Activated CD8-positive, alpha-beta memory T cell treated with anti-CD3 and anti-CD28 coated beads, Interleukin-2, amount 50 U/mL, for 24 hours (primary cell): ENCODE results near the gene RUSC1.
A peak's percentile ranks its signal among the peaks of the same experiment; 100 is the strongest.

Experiments used
- DNase-seq: peaks from one replicate; pipeline ENCODE4 v3.0.0-alpha.2; 2020; ENCODE audit errors: extremely low read depth

The RUSC1 gene

GRCh38 chr1:155295183-155295941 lies 25.3 kb upstream of the RUSC1 start:
- no peak for DNase-seq

GRCh38 chr1:155295942-155296267 lies 24.8 kb upstream of the RUSC1 start:
- DNase-seq = no peak

- DNase-seq = no peak
Observed at GRCh38 chr1:155296661-155297060, 24.0 kb upstream of the RUSC1 start.

GRCh38 chr1:155297384-155297783 lies 23.3 kb upstream of the RUSC1 start:
- no peak for DNase-seq

GRCh38 chr1:155300024-155300423 lies 20.7 kb upstream of the RUSC1 start:
- no peak for DNase-seq

GRCh38 chr1:155300553-155301329 lies 20.0 kb upstream of the RUSC1 start:
- no peak for DNase-seq

GRCh38 chr1:155301342-155301841 lies 19.3 kb upstream of the RUSC1 start, which contains the start of gene PKLR:
Gene PKLR (minus strand): TSS chr1:155301438. CDS start chr1:155301395, 43 bp downstream.
- DNase-seq = no peak

GRCh38 chr1:155304558-155305063 lies 16.1 kb upstream of the RUSC1 start:
- DNase-seq = no peak

- DNase-seq = no peak
Observed at GRCh38 chr1:155305881-155306391, 14.8 kb upstream of the RUSC1 start.

GRCh38 chr1:155307247-155307740 lies 13.4 kb upstream of the RUSC1 start:
- no peak for DNase-seq

- DNase-seq = peak; percentile 93
Observed at GRCh38 chr1:155308493-155309422, 11.9 kb upstream of the RUSC1 start, which contains the start of gene FDPS. Gene FDPS (plus strand): TSS chr1:155308866. CDS start chr1:155309790, 924 bp downstream.

GRCh38 chr1:155309423-155310021 lies 11.2 kb upstream of the RUSC1 start:
- no peak for DNase-seq

GRCh38 chr1:155313261-155313660 lies 7.4 kb upstream of the RUSC1 start:
- no peak for DNase-seq

- DNase-seq = no peak
Observed at GRCh38 chr1:155316922-155317321, 3.8 kb upstream of the RUSC1 start.

GRCh38 chr1:155318082-155318481 lies 2.6 kb upstream of the RUSC1 start:
- no peak for DNase-seq

- no peak for DNase-seq
Observed at GRCh38 chr1:155319536-155319935, 1.2 kb upstream of the RUSC1 start.

GRCh38 chr1:155320252-155320651 lies 442 bp upstream of the RUSC1 start:
- no peak for DNase-seq

- DNase-seq = no peak
Observed at GRCh38 chr1:155321639-155322503, 1.2 kb downstream of the RUSC1 start.

- no peak for DNase-seq
Observed at GRCh38 chr1:155322571-155322952, 1.9 kb downstream of the RUSC1 start.
